ENCODE data around the gene GPX8. TPM values are rescaled to one million over a fixed set of nuclear protein-coding genes. Genes with fewer than 3 reads are reported as not detected.

GPX8 gene
- total and polyA plus RNA-seq, 10 donors, result 1.5 to 10.0 (median 5.7) TPM

DNA sequence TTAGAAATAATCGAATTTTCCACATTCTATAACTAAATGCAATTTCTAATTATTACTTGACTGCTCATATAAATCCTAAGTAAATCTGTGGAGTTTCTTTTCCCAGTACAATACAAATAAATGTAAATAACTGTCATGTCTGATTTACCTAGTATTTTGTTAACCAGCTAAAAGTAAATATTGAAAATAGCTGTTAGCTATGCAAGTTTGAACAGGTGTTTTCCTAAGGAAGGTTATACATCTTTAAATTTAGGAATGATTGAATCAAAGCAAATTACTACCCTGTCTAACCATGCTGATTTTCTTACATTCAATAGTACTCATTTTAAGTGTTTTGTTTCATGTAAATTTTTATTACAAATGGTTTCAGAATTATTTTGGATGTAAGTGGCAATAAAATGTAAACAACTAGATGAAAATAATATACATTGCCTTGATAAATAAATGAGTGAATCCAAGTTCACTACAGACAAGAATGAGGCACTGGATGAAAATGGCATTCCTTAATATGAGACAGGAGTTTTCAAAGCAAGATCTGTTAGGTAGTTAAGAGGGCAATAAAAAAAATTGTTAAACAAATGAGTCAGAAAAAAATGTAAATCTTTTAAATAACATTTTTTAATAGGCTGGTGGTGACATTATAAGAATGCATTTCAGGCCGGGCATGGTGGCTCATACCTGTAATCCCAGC is 51.4 kb downstream of the GPX8 start:
- 72 to 91% (median 82%) methylated on average over 2 of the region's 2 CpGs for WGBS, 5 donors
- no peaks in the 10 kb centered on the region for H3K4me1 ChIP-seq
- H3K27me3 ChIP-seq (replicated peaks in 1 of 7), result peaks cover 0 to 11% (median 0%) of the 10 kb centered on the region in 7 donors
- no peak overlapping the region for H3K27ac ChIP-seq
- no peaks in the 10 kb centered on the region for H3K36me3 ChIP-seq
- TF ChIP-seq, protein P1, sequence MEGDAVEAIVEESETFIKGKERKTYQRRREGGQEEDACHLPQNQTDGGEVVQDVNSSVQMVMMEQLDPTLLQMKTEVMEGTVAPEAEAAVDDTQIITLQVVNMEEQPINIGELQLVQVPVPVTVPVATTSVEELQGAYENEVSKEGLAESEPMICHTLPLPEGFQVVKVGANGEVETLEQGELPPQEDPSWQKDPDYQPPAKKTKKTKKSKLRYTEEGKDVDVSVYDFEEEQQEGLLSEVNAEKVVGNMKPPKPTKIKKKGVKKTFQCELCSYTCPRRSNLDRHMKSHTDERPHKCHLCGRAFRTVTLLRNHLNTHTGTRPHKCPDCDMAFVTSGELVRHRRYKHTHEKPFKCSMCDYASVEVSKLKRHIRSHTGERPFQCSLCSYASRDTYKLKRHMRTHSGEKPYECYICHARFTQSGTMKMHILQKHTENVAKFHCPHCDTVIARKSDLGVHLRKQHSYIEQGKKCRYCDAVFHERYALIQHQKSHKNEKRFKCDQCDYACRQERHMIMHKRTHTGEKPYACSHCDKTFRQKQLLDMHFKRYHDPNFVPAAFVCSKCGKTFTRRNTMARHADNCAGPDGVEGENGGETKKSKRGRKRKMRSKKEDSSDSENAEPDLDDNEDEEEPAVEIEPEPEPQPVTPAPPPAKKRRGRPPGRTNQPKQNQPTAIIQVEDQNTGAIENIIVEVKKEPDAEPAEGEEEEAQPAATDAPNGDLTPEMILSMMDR (IDR thresholded peaks at IDR 0.05 in 8 of 11, conservative IDR thresholded peaks at IDR 0.05 in 3 of 11), result no peak
- no peak for TF ChIP-seq POLR2A (IDR thresholded peaks at IDR 0.05)
- DNase-seq, result no peak
- H3K9me3 ChIP-seq, result no peaks in the 10 kb centered on the region
- intact Hi-C loops (cut with DNase I; ENCODE audit: low total_unique reads), result no loop called here
- no peak overlapping the region for H3K4me3 ChIP-seq

Small RNA genes lying within 50 kb of the gene (microRNA-seq; reads per million reads assigned to microRNA genes)
- gene MIR449A (4.9 to 7.1 (median 5.8) reads per million in 3 donors), gene MIR449B (0 to 0.36 (median 0.35) reads per million in 3 donors), gene MIR449C (0 to 0.70 (median 0.57) reads per million in 3 donors)

Small RNA genes lying within 50 kb of the gene (small RNA-seq; reads per million reads assigned to genes)
- gene MIR449A, result 0 reads per million in 4 donors
- 0 reads per million in 4 donors for gene MIR449B
- 0 to 0.06 (median 0) reads per million in 4 donors for gene MIR449C

Other genes starting within 250 kb of the GPX8 start
- gene ESM1, start 174.6 kb upstream of the GPX8 start, total RNA-seq, result 1 to 10 TPM in 3 of 7 donors, under 1 TPM in 3, not detected in 1; 0.33 to 2.4 (median 1.2) TPM
- under 1 TPM; 0.09 to 0.77 (median 0.76) TPM for gene ESM1, start 174.6 kb upstream of the GPX8 start, polyA plus RNA-seq
- gene GZMK, start 135.9 kb upstream of the GPX8 start, total RNA-seq, result 10 to 100 TPM; 13.2 to 37.1 (median 22.4) TPM
- 10 to 100 TPM in 2 of 3 donors, 1 to 10 TPM in 1; 4.9 to 16.8 (median 16.2) TPM for gene GZMK, start 135.9 kb upstream of the GPX8 start, polyA plus RNA-seq
- gene GZMA, start 57.5 kb upstream of the GPX8 start, total RNA-seq, result 10 to 100 TPM; 19.6 to 40.5 (median 24.6) TPM
- gene GZMA, start 57.5 kb upstream of the GPX8 start, polyA plus RNA-seq, result 10 to 100 TPM; 14.7 to 21.9 (median 15.6) TPM
- not detected for gene CDC20B, start 13.0 kb downstream of the GPX8 start, total RNA-seq
- gene CDC20B, start 13.0 kb downstream of the GPX8 start, polyA plus RNA-seq, result not detected
- not detected for gene MCIDAS, start 67.1 kb downstream of the GPX8 start, total RNA-seq
- gene MCIDAS, start 67.1 kb downstream of the GPX8 start, polyA plus RNA-seq, result not detected
- not detected for gene CCNO, start 73.4 kb downstream of the GPX8 start, total RNA-seq
- gene CCNO, start 73.4 kb downstream of the GPX8 start, polyA plus RNA-seq, result under 1 TPM; 0.10 to 0.33 (median 0.22) TPM
- 10 to 100 TPM; 16.3 to 27.0 (median 18.4) TPM for gene DHX29, start 147.5 kb downstream of the GPX8 start, total RNA-seq
- gene DHX29, start 147.5 kb downstream of the GPX8 start, polyA plus RNA-seq, result 1 to 10 TPM; 4.5 to 6.9 (median 5.1) TPM
- 10 to 100 TPM; 48.4 to 73.6 (median 64.3) TPM for gene MTREX, start 147.8 kb downstream of the GPX8 start, total RNA-seq
- 10 to 100 TPM; 13.8 to 20.4 (median 19.4) TPM for gene MTREX, start 147.8 kb downstream of the GPX8 start, polyA plus RNA-seq